Smooth muscle cell (in vitro differentiated cells): ENCODE measurements around the gene ADD1. TPM values are rescaled to one million over a fixed set of nuclear protein-coding genes. Genes with fewer than 3 reads are reported as not detected.

ENCODE experiments used
- DNase-seq: peaks from one replicate; lab custom pipeline; 2025; ENCODE audit not compliant: unreplicated experiment; lab: John Stamatoyannopoulos, UW
- H2AFZ ChIP-seq: fragments of 200-600 bp; sonication (generic); 2 replicates; pipeline ENCODE4 v1.6.0; 2016; ENCODE audit warnings: antibody characterized with exemption, low read depth, mild to moderate bottlenecking
- H3F3A ChIP-seq: fragments of 200-600 bp; sonication (generic); 2 replicates; pipeline ENCODE4 v1.6.0; 2017; ENCODE audit warnings: antibody characterized with exemption, low read depth
- H3K27ac ChIP-seq: fragments of 200-600 bp; sonication (generic); 2 replicates; pipeline ENCODE4 v1.5.1; 2016; ENCODE audit warnings: low read depth, mild to moderate bottlenecking
- H3K27me3 ChIP-seq: fragments of 200-600 bp; sonication (generic); 2 replicates; pipeline ENCODE4 v1.6.1; 2016; ENCODE audit warnings: low read depth, mild to moderate bottlenecking
- H3K36me3 ChIP-seq: fragments of 200-600 bp; sonication (generic); 2 replicates; pipeline ENCODE4 v1.5.1; 2016; ENCODE audit warnings: low read depth
- H3K4me1 ChIP-seq: fragments of 200-600 bp; sonication (generic); 2 replicates; pipeline ENCODE4 v1.5.1; 2016; ENCODE audit warnings: low read depth
- H3K4me2 ChIP-seq: fragments of 200-600 bp; sonication (generic); 2 replicates; pipeline ENCODE4 v1.6.0; 2016; ENCODE audit warnings: mild to moderate bottlenecking
- H3K4me3 ChIP-seq: fragments of 200-600 bp; sonication (generic); 2 replicates; pipeline ENCODE4 v1.5.1; 2016; ENCODE audit warnings: mild to moderate bottlenecking
- H3K79me2 ChIP-seq: fragments of 200-600 bp; sonication (generic); 2 replicates; pipeline ENCODE4 v1.6.0; 2016; ENCODE audit warnings: low read depth, mild to moderate bottlenecking
- H3K9ac ChIP-seq: fragments of 200-600 bp; sonication (generic); 2 replicates; pipeline ENCODE4 v1.6.0; 2016; ENCODE audit warnings: low read depth
- H3K9me3 ChIP-seq: fragments of 200-600 bp; sonication (generic); replicated peaks from 2 replicates; pipeline ENCODE4 v1.5.1; 2016; ENCODE audit warnings: low read depth
- H4K20me1 ChIP-seq: fragments of 200-600 bp; sonication (generic); 2 replicates; pipeline ENCODE4 v1.6.0; 2016; ENCODE audit warnings: low read depth
- CTCF ChIP-seq: fragments of 200-600 bp; sonication (generic); IDR thresholded peaks from 2 replicates; pipeline ENCODE4 v1.5.1; 2017; ENCODE audit warnings: borderline replicate concordance, mild to moderate bottlenecking, antibody characterized with exemption; ENCODE audit not compliant: insufficient read depth, poor library complexity, severe bottlenecking
- WGBS: methylation state at CpG from one replicate; pipeline ENCODE4 v1.1.7; 2016; ENCODE audit warnings: low lambda C conversion rate; 5-methylcytosine and 5-hydroxymethylcytosine counted together
- polyA plus RNA-seq: library from polyadenylated mRNA; unstranded; fragments of >200 nt; fragmentation: Nextera tagmentation; extraction: Ambion mirVana; gene quantifications from 2 replicates; pipeline ENCODE4 v1.2.1, GENCODE V29; 2016
- total RNA-seq: library from RNA; depleted of rRNA; stranded (reverse); fragments of >200 nt; gene quantifications from 2 replicates; pipeline ENCODE4 v1.2.3, GENCODE V29; 2014

The ADD1 gene
- total and polyA plus RNA-seq, 2 experiments from 2014 or later: 109 to 175 TPM

GRCh38 chr4:2832981-2833670, 10.5 kb upstream of the ADD1 start:
- Histone ChIP-seq H3K36me3 (no peaks in the 10 kb centered on the region), H3K27ac (no peak overlapping the region), H2AFZ (no peak overlapping the region), H4K20me1 (peaks cover 8% of the 10 kb centered on the region), H3K27me3 (no peaks in the 10 kb centered on the region), H3K79me2 (no peaks in the 10 kb centered on the region), H3K4me1 (no peaks in the 10 kb centered on the region), H3K4me3 (no peak overlapping the region), H3F3A (no peaks in the 10 kb centered on the region), H3K9me3 (no peaks in the 10 kb centered on the region), H3K9ac (no peak overlapping the region), H3K4me2 (no peak overlapping the region)
- WGBS: 98% methylated on average over 19 of the region's 19 CpGs
- no peak for DNase-seq
- no peak for TF ChIP-seq CTCF

DNA sequence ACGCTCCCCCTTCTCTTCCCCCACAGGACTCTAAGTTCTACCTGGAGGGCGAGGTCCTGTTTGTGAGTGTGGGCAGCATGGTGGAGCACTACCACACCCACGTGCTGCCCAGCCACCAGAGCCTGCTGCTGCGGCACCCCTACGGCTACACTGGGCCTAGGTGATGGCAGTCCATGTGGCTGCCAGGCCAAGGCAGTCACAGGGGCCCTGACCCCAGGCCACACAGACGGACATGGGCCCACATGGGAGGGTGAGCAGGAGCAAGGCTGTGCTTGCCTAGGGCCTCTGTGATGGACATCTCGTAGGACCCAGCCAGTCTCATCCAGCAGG, 10.0 kb upstream of the ADD1 start:
- Histone ChIP-seq H3K27me3 (no peaks in the 10 kb centered on the region), H3K27ac (no peak overlapping the region), H3K9ac (no peak overlapping the region), H3K4me2 (no peak overlapping the region), H4K20me1 (peaks cover 8% of the 10 kb centered on the region), H3K79me2 (no peaks in the 10 kb centered on the region), H3K4me1 (no peaks in the 10 kb centered on the region), H3K4me3 (no peak overlapping the region), H3K36me3 (no peaks in the 10 kb centered on the region), H2AFZ (no peak overlapping the region), H3F3A (no peaks in the 10 kb centered on the region), H3K9me3 (no peaks in the 10 kb centered on the region)
- WGBS: 100% methylated on average over 7 of the region's 7 CpGs
- DNase-seq: no peak
- TF ChIP-seq CTCF: no peak

GRCh38 chr4:2834001-2834921, 9.4 kb upstream of the ADD1 start:
- Histone ChIP-seq H3F3A (no peaks in the 10 kb centered on the region), H3K79me2 (no peaks in the 10 kb centered on the region), H3K4me2 (no peak overlapping the region), H4K20me1 (peaks cover 8% of the 10 kb centered on the region), H3K9ac (no peak overlapping the region), H2AFZ (no peak overlapping the region), H3K4me3 (no peak overlapping the region), H3K36me3 (no peaks in the 10 kb centered on the region), H3K4me1 (no peaks in the 10 kb centered on the region), H3K27ac (no peak overlapping the region), H3K9me3 (no peaks in the 10 kb centered on the region), H3K27me3 (no peaks in the 10 kb centered on the region)
- WGBS: 94% methylated on average over 13 of the region's 13 CpGs
- no peak for DNase-seq
- no peak for TF ChIP-seq CTCF
